K562 (cell line): ENCODE measurements around the gene GLT8D2. TPM values are rescaled to one million over a fixed set of nuclear protein-coding genes. Genes with fewer than 3 reads are reported as not detected.

Source experiments
- CBX3 ChIP-seq, 2 experiments: IDR thresholded peaks; 1 replicate in 1 of 2; 2 replicates in 1 of 2; pipeline ENCODE4 v1.6.1; 2012; ENCODE audit warnings: inconsistent platforms in 2 of 2, low read length in 2 of 2, borderline replicate concordance in 1 of 2, control low read depth in 1 of 2
- CCNT2 ChIP-seq: IDR thresholded peaks from 2 replicates; pipeline ENCODE4 v1.6.1; 2011; ENCODE audit warnings: borderline replicate concordance, low read depth, mild to moderate bottlenecking, moderate library complexity, mixed read lengths, low read length; ENCODE audit not compliant: insufficient read length; ENCODE audit errors: extremely low read depth
- ERF ChIP-seq: fragments of 450-650 bp; formaldehyde crosslinking; IDR thresholded peaks from 2 replicates; pipeline ENCODE4 v1.4.0; 2020; ENCODE audit warnings: mild to moderate bottlenecking, mixed read lengths
- NR2C1 ChIP-seq, 2 experiments: fragments of 450-650 bp; IDR thresholded peaks; 2 replicates each; pipeline ENCODE4 v1.6.1; 2017; ENCODE audit warnings: mild to moderate bottlenecking in 2 of 2, antibody characterized with exemption in 1 of 2, inconsistent platforms in 1 of 2, missing compliant biosample characterization in 1 of 2, missing genetic modification characterization in 1 of 2
- ZEB2 ChIP-seq: fragments of 450-650 bp; IDR thresholded peaks from 2 replicates; pipeline ENCODE4 v1.6.1; 2016
- polyA plus RNA-seq, 8 experiments: library from polyadenylated mRNA; depleted of rRNA in 4 of 8; stranded (reverse) in 5 of 8; unstranded in 3 of 8; fragments of >200 nt; fragmentation: Nextera tagmentation in 2 of 8; fragmentation: Illumina TruSeq in 1 of 8; extraction: Ambion mirVana in 2 of 8; extraction: Trizol in 1 of 8; gene quantifications; 2 replicates each; pipeline versions ENCODE4 v1.2.1 to v1.2.3, GENCODE V29; 2011 to 2014; ENCODE audit warnings: inconsistent platforms in 1 of 8, missing spikeins in 1 of 8
- total RNA-seq, 7 experiments: library from RNA; depleted of rRNA in 6 of 7; stranded (reverse); fragments of >200 nt in 6 of 7; fragmentation: Illumina TruSeq in 2 of 7; extraction: Trizol in 2 of 7; gene quantifications; 2 replicates each; pipeline versions ENCODE4 v1.2.1 to v1.2.3, GENCODE V29; 2011 to 2021; ENCODE audit warnings: low replicate concordance in 1 of 7
- TF ChIP-seq, protein P1 (sequence below): fragments of 450-650 bp; conservative IDR thresholded peaks from 2 replicates; pipeline ENCODE4 v1.6.1; 2016; ENCODE audit warnings: missing genetic modification characterization, low read depth, mild to moderate bottlenecking, missing compliant biosample characterization, moderate library complexity
- TF ChIP-seq, protein P2 (sequence below), 3 experiments: fragments of 200-800 bp in 1 of 3; sonication (Bioruptor generic) in 1 of 3; sonication (generic) in 1 of 3; formaldehyde crosslinking in 1 of 3; IDR thresholded peaks; 2 replicates each; pipeline versions ENCODE4 v1.6.1 to v1.8.0; 2016 to 2022; ENCODE audit warnings: mild to moderate bottlenecking in 2 of 3, missing compliant biosample characterization in 2 of 3, missing genetic modification characterization in 2 of 3, missing genetic modification reagents in 1 of 3

The GLT8D2 gene
- total and polyA plus RNA-seq, 9 of the 15 experiments (the other 6 are each of a cell fraction or from before 2014, with no cell fraction given) = 0.18 to 0.27 (median 0.18) TPM; not detected in 6

DNA sequence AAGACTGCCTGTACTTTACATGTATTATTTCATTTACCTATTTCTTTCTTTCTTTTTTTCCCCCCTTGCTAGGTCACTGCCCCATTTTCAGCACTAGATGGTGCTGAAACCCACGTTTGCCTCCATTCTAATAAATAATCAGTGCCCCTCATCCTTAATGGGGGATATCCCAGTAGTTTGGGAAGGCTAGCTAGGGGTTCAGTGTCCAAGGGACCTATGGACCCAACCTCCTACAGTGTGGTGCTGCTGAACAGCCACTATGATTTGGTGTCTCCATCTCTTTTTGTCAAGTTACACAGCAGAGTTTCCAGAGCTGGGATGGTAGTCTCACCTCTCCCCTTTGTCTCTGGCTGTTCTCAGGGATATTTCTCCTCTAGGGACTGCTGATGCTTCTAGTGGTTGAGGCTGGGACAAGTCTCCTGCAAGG, 7.8 kb upstream of the GLT8D2 start (continued):
- TF ChIP-seq, protein P1, sequence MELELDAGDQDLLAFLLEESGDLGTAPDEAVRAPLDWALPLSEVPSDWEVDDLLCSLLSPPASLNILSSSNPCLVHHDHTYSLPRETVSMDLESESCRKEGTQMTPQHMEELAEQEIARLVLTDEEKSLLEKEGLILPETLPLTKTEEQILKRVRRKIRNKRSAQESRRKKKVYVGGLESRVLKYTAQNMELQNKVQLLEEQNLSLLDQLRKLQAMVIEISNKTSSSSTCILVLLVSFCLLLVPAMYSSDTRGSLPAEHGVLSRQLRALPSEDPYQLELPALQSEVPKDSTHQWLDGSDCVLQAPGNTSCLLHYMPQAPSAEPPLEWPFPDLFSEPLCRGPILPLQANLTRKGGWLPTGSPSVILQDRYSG = no peak
- TF ChIP-seq CBX3 (IDR thresholded peaks at IDR 0.05; ENCODE audit: borderline replicate concordance in 1 of 2, low read length in 2 of 2) (peak in 1 of 2 experiments; percentile 89; a peak in 2 of 3 replicates), ERF (CRISPR knock-in tag) (no peak), ZEB2 (no peak), CCNT2 (no peak), NR2C1 (IDR thresholded peaks at IDR 0.05) (no peak), NR2C1 (tag; IDR thresholded peaks at IDR 0.05) (no peak)
- TF ChIP-seq, protein P2, sequence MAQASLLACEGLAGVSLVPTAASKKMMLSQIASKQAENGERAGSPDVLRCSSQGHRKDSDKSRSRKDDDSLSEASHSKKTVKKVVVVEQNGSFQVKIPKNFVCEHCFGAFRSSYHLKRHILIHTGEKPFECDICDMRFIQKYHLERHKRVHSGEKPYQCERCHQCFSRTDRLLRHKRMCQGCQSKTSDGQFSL (CRISPR knock-in tag; IDR thresholded peaks at IDR 0.05) = no peak
- TF ChIP-seq, protein P2 (tag; IDR thresholded peaks at IDR 0.05) = peak in 1 of 2 experiments; percentile 59; a peak in 1 of 4 replicates
